Activated naive CD8-positive, alpha-beta T cell treated with anti-CD3 and anti-CD28 coated beads, Interleukin-2, amount 50 U/mL, for 16 hours (primary cell): Measurements from ENCODE around the gene WDR70.
"Not testable (repeated sequence)": the region's sequence is repeated elsewhere in the genome, so short reads cannot be mapped to it uniquely, and the experiment has no call there.

Experiments used
- DNase-seq: peaks from one replicate; pipeline ENCODE4 v3.0.0-alpha.2; 2020; ENCODE audit warnings: low read depth, low spot score

Gene WDR70

DNA sequence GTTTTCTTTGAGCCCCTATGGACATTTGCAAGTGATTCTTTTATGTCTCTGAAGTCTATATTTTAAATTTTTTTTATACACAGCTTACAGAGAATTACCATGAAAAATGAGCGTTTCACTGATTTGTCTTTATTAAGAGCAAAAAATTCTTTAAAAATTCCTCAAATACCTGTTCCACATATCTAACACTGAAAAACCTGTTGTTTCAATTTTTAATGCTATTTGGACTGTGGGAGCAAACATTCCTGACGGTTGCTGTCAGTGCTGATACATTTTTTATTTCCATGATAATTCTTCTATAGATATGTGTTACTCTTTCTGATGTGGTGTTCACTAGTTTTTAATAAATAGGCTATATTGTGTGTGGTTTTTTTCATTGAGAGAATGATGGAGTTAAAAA lies 261.0 kb downstream of the WDR70 start:
- no peak for DNase-seq

- no peak for DNase-seq
Observed at GRCh38 chr5:37641933-37642332, 262.8 kb downstream of the WDR70 start.

DNA sequence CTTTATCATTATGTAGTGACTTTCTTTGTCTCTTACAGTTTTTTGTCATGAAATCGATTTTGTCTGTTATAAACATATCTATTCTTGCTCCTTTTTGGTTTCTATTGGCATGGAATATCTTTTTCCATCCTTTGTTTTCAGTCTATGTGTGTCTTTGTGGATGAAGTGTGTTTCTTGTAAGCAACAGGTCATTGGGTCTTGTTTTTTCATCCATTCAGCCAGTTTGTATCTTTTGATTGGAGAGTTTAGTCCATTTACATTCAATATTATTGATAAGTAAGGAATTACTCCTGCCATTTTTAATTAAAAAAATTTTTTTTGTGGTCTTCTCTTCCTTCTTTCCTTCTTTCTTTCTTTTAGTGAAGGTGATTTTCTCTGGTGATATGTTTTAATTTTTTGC lies 266.6 kb downstream of the WDR70 start:
- no peak for DNase-seq

DNA sequence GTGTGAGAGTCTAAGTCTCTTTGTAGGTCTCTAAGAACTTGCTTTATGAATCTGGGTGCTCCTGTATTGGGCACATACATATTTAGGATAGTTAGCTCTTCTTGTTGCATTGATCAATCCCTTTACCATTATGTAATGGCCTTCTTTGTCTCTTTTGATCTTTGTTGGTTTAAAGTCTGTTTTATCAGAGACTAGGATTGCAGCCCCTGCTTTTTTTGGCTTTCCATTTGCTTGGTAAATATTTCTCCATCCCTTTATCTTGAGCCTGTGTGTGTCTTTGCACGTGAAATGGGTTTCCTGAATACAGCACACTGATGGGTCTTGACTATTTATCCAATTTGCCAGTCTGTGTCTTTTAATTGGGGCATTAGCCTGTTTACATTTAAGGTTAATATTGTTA lies 275.4 kb downstream of the WDR70 start:
- DNase-seq, result not testable (repeated sequence)

GRCh38 chr5:37657046-37657445 lies 277.9 kb downstream of the WDR70 start:
- DNase-seq, result no peak

- no peak for DNase-seq
Observed at GRCh38 chr5:37658440-37658839, 279.3 kb downstream of the WDR70 start.

GRCh38 chr5:37660319-37660718 lies 281.2 kb downstream of the WDR70 start:
- DNase-seq, result no peak

GRCh38 chr5:37661227-37661920 lies 282.3 kb downstream of the WDR70 start:
- DNase-seq, result no peak

GRCh38 chr5:37661951-37662350 lies 282.8 kb downstream of the WDR70 start:
- DNase-seq, result no peak

DNA sequence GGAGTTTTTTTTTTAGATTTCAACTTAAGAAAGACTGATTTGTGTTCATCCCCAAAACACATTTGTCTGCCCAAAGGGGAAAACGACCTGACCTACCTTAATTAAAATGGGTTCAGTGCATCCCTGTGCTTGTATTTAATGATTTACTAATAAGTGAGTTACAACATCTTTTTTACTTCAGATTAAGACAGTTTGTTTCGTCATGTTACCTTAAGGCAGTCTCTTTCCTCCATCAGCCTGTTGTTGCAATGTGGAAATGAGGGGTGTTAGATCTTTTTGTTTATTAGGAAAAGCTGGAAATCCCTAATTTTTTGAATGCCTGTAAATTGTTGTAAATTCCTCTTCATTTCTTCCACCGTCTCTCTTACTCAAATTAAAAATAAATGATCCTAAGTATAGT lies 283.2 kb downstream of the WDR70 start:
- no peak for DNase-seq

DNA sequence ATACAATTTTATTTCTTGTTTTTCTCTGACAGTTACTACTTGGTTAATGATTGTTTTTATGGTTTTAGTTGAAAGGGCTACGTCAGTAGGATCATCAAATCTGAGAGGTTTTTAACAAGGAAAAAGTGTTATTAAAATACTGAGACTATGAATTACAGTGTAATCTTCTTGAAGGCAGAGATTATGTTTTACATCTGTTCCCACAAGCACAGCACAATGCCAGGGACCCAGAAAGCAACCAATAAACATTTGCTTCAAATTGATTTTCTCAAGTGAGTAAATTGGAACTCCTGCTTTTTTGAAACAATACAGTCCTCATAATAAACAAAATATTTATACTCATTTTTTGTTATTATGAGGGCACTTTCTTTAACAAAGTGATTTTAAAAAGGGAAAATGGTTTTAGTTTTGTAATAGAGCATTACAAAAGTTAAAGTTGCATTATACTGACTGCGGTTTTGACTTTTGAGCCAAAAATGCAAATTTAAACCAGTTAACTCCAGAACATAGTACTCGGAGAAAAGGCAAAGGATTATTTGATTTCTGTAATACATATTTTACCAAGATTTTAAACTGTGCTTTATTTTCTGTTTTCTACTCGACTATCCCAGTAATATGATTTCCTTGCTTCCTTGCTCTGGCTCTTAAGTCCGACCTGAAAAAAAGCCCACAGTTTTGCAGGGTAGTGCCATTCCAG lies 283.8 kb downstream of the WDR70 start:
- no peak for DNase-seq

DNA sequence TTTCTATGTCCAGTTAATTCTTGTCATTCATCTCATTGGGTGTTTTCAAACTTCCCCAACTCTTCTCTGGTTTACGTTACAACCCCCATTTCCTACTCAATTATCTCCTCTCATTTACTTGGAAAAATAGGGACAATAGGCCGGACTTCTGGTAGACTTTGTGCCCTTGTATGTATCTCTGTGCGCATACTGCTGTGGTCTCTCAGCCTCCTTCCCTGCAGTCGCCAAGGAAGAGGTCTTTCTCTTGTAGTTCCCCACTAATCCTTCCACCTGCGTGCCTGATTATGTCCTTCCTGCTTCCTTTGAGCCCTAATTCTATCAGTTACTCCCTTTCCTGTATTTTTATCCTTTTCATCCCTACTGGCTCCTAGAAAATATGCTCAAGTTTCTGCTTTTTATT lies 284.4 kb downstream of the WDR70 start:
- DNase-seq, result no peak

GRCh38 chr5:37664551-37664950 lies 285.4 kb downstream of the WDR70 start:
- no peak for DNase-seq

- no peak for DNase-seq
Observed at GRCh38 chr5:37665272-37665671, 286.2 kb downstream of the WDR70 start.

- no peak for DNase-seq
Observed at GRCh38 chr5:37665889-37666288, 286.8 kb downstream of the WDR70 start.

GRCh38 chr5:37667430-37667829 lies 288.3 kb downstream of the WDR70 start:
- no peak for DNase-seq

DNA sequence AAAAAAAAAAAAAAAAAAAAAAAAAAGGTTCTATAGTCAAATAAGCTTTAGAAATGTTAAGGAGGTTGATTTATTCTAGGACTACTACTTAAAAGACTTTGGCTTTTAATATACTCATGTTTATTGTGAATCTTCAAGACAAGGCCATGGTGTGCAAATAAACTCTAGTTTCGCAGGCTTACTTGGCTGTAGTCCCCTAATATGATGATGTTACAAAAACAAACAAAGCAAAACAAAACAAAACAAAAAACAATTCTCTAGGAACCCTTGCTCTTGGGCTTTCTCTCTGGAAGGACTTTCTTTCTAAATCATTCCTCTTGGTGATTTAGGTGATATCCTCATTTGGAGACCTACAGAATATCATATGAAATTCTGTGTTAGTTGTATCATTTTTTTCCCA lies 288.7 kb downstream of the WDR70 start:
- DNase-seq, result no peak

GRCh38 chr5:37668524-37669047 lies 289.5 kb downstream of the WDR70 start:
- DNase-seq, result no peak

GRCh38 chr5:37672118-37672588 lies 293.0 kb downstream of the WDR70 start:
- not testable (repeated sequence) for DNase-seq

DNA sequence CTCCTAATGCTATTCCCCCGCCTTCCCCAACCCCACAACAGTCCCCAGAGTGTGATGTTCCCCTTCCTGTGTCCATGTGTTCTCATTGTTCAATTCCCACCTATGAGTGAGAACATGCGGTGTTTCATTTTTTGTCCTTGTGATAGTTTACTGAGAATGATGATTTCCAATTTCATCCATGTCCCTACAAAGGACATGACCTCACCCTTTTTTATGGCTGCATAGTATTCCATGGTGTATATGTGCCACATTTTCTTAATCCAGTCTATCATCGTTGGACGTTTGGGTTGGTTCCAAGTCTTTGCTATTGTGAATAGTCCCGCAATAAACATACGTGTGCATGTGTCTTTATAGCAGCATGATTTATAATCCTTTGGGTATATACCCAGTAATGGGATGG lies 295.2 kb downstream of the WDR70 start:
- DNase-seq, result not testable (repeated sequence)

GRCh38 chr5:37679326-37679725 lies 300.2 kb downstream of the WDR70 start:
- not testable (repeated sequence) for DNase-seq

- DNase-seq, result not testable (repeated sequence)
Observed at GRCh38 chr5:37679903-37680302, 300.8 kb downstream of the WDR70 start.

DNA sequence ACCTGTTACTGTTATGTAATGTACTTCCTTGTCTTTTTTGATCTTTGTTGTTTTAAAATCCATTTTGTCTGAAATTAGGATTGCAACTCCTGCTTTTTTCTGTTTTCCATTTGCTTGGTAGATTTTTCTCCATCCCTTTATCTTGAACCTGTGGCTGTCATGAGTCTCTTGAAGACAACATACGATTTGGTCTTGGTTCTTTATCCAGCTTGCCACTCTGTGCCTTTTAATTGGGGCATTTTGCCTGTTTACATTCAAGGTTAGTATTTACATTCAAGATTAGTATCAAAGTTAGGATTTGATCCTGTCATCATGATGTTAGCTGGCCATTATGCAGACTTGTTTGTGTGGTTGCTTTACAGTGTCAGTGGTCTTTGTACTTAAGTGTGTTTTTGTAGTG lies 304.0 kb downstream of the WDR70 start:
- DNase-seq, result no peak
